Suprapubic skin (tissue), 4 donors: ENCODE measurements around the gene NGF.

Source experiments
- POLR2A ChIP-seq, 2 donors: fragments of 450-650 bp; IDR thresholded peaks; one replicate each; pipeline ENCODE4 v1.6.1; 2017; ENCODE audit warnings: antibody characterized with exemption in 2 of 2, mild to moderate bottlenecking in 2 of 2, moderate library complexity in 2 of 2
- POLR2AphosphoS5 ChIP-seq, 3 donors: sonication (generic); formaldehyde crosslinking; IDR thresholded peaks; one replicate each; pipeline ENCODE4 v1.6.1; 2017; ENCODE audit warnings: antibody characterized with exemption in 3 of 3
- TF ChIP-seq, protein P1 (sequence below), 2 donors: fragments of 200-600 bp in 1 of 2; fragments of 450-650 bp in 1 of 2; sonication (generic) in 1 of 2; IDR thresholded peaks; one replicate each; pipeline ENCODE4 v1.5.1; 2016 to 2019; ENCODE audit warnings: antibody characterized with exemption in 2 of 2, mild to moderate bottlenecking in 1 of 2, moderate library complexity in 1 of 2

DNA sequence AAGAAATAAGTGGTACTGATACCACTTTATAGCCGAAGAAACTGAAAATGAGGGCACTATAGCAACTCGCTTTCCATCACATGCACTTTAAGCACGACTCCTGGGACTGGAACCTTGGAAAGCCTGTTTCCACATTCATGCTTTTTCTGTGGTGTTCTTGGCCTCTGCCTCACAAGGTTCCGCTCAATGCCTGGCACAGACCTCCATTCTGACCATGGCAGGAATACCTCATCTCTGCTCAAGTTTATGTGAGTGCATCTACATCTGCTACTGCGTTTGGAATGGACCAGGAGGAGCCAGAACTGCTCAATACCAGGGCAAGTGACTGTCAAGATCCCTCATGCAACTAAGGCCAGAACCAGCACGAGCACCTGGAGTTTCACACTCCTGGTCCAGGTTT is 11.6 kb downstream of the NGF start:
- TF ChIP-seq POLR2A (IDR thresholded peaks at IDR 0.05): no peak
- TF ChIP-seq, protein P1, sequence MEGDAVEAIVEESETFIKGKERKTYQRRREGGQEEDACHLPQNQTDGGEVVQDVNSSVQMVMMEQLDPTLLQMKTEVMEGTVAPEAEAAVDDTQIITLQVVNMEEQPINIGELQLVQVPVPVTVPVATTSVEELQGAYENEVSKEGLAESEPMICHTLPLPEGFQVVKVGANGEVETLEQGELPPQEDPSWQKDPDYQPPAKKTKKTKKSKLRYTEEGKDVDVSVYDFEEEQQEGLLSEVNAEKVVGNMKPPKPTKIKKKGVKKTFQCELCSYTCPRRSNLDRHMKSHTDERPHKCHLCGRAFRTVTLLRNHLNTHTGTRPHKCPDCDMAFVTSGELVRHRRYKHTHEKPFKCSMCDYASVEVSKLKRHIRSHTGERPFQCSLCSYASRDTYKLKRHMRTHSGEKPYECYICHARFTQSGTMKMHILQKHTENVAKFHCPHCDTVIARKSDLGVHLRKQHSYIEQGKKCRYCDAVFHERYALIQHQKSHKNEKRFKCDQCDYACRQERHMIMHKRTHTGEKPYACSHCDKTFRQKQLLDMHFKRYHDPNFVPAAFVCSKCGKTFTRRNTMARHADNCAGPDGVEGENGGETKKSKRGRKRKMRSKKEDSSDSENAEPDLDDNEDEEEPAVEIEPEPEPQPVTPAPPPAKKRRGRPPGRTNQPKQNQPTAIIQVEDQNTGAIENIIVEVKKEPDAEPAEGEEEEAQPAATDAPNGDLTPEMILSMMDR (IDR thresholded peaks at IDR 0.05): no peak
- TF ChIP-seq POLR2AphosphoS5 (IDR thresholded peaks at IDR 0.05): no peak
